ENCODE results near the gene NHLRC3.

- TF ChIP-seq POLR2A (IDR thresholded peaks at IDR 0.05; ENCODE audit: control extremely low read depth in 1 of 2, low read depth in 2 of 2, low read length in 2 of 2) (no peak), POLR2AphosphoS5 (IDR thresholded peaks at IDR 0.05; ENCODE audit: low read depth, low read length) (no peak), KDM1A (IDR thresholded peaks at IDR 0.05; ENCODE audit: borderline replicate concordance, low read length) (no peak), CTCF (IDR thresholded peaks at IDR 0.05; ENCODE audit: control extremely low read depth in 1 of 3, insufficient read depth in 1 of 3, low read depth in 1 of 3, low read length in 3 of 3) (no peak), TAF1 (IDR thresholded peaks at IDR 0.05; ENCODE audit: low read depth, low read length) (no peak), ASH2L (IDR thresholded peaks at IDR 0.05; ENCODE audit: low read length) (no peak), SUZ12 (IDR thresholded peaks at IDR 0.05; ENCODE audit: low read length) (no peak), EZH2 (IDR thresholded peaks at IDR 0.05; ENCODE audit: low read depth, low read length, severe bottlenecking) (no peak), USF2 (IDR thresholded peaks at IDR 0.05; ENCODE audit: low read length) (no peak), TCF12 (IDR thresholded peaks at IDR 0.05; ENCODE audit: low read depth, low read length) (no peak)
These were observed 53.3 kb downstream of the NHLRC3 start for GRCh38 chr13:39091586-39091985.
